Activated naive CD4-positive, alpha-beta T cell treated with anti-CD3 and anti-CD28 coated beads, Interleukin-2, amount 10 ng/mL, durations not matched to agents 7 days and 5 days (primary cell): ENCODE results near the gene NT5C.
A peak's percentile ranks its signal among the peaks of the same experiment; 100 is the strongest.

Experiments
- CTCF ChIA-PET: fragments of 350-600 bp; sonication (Branson Sonifier 250); formaldehyde crosslinking; loops from one replicate; lab custom pipeline; 2021; ENCODE audit warnings: antibody characterized with exemption; lab: Charles Lee
- DNase-seq: peaks from one replicate; pipeline ENCODE4 v3.0.0-alpha.2; 2020
- H3K27ac Mint-ChIP-seq: one replicate; pipeline ENCODE4 v1.8.0; 2021; ENCODE audit warnings: mild to moderate bottlenecking, moderate library complexity, mixed read lengths
- H3K27me3 Mint-ChIP-seq: one replicate; pipeline ENCODE4 v1.8.0; 2021; ENCODE audit warnings: mild to moderate bottlenecking, mixed read lengths
- H3K36me3 Mint-ChIP-seq: one replicate; pipeline ENCODE4 v1.8.0; 2021; ENCODE audit warnings: mixed read lengths
- H3K4me1 Mint-ChIP-seq: one replicate; pipeline ENCODE4 v1.8.0; 2021; ENCODE audit warnings: mixed read lengths
- H3K4me3 Mint-ChIP-seq: one replicate; pipeline ENCODE4 v1.8.0; 2021; ENCODE audit warnings: mild to moderate bottlenecking, moderate library complexity, mixed read lengths
- H3K9me3 Mint-ChIP-seq: one replicate; pipeline ENCODE4 v1.8.0; 2021; ENCODE audit warnings: mixed read lengths

Gene NT5C

GRCh38 chr17:75124041-75124818 lies 7.3 kb downstream of the NT5C start:
- Mint-ChIP-seq H3K27me3 (no peaks in the 10 kb centered on the region), H3K27ac (peak overlapping the region; percentile 76)
- peak; percentile 64 for DNase-seq

GRCh38 chr17:75118307-75118706 lies 13.2 kb downstream of the NT5C start:
- CTCF ChIA-PET, result interaction anchor here (0.6 kb wide), 1 partner anchor 44 kb away, joined by 3 read pairs; no protein-coding TSS in a partner anchor
- Mint-ChIP-seq H3K4me1 (peaks cover 33% of the 10 kb centered on the region), H3K27ac (no peak overlapping the region), H3K27me3 (no peaks in the 10 kb centered on the region), H3K9me3 (no peaks in the 10 kb centered on the region), H3K36me3 (peaks cover 25% of the 10 kb centered on the region), H3K4me3 (no peak overlapping the region)
- no peak for DNase-seq

More at GRCh38 chr17:75124041-75124818, 7.3 kb downstream of the NT5C start:
- Mint-ChIP-seq H3K36me3 (peaks cover 28% of the 10 kb centered on the region), H3K4me1 (peaks cover 45% of the 10 kb centered on the region), H3K9me3 (no peaks in the 10 kb centered on the region), H3K4me3 (peak overlapping the region; percentile 15)
- CTCF ChIA-PET, result interaction anchor here (0.7 to 12.7 kb wide), 6 partner anchors 11 to 281 kb away, joined by 3 to 164 read pairs (median 4); partner anchors contain the start of gene GRB2

GRCh38 chr17:75116737-75117136 lies 14.8 kb downstream of the NT5C start:
- CTCF ChIA-PET, result interaction anchor here (4.9 to 6.8 kb wide), 3 partner anchors 12 to 85 kb away, joined by 107 to 164 read pairs (median 116); partner anchors contain the start of gene NT5C
- Mint-ChIP-seq H3K27me3 (no peaks in the 10 kb centered on the region), H3K27ac (no peak overlapping the region), H3K9me3 (no peaks in the 10 kb centered on the region), H3K36me3 (peaks cover 31% of the 10 kb centered on the region), H3K4me1 (peaks cover 36% of the 10 kb centered on the region), H3K4me3 (no peak overlapping the region)
- DNase-seq, result no peak

GRCh38 chr17:75115555-75115954 lies 16.0 kb downstream of the NT5C start:
- Mint-ChIP-seq H3K4me3 (no peak overlapping the region), H3K4me1 (peaks cover 46% of the 10 kb centered on the region), H3K27ac (no peak overlapping the region), H3K9me3 (no peaks in the 10 kb centered on the region), H3K36me3 (peaks cover 27% of the 10 kb centered on the region), H3K27me3 (no peaks in the 10 kb centered on the region)
- no peak for DNase-seq
- CTCF ChIA-PET, result interaction anchor here (0.9 to 6.8 kb wide), 7 partner anchors 13 to 297 kb away, joined by 3 to 164 read pairs (median 6); partner anchors contain the start of gene NT5C

- peak overlapping the region; percentile 89 for H3K27ac Mint-ChIP-seq
- DNase-seq, result no peak
- no peaks in the 10 kb centered on the region for H3K27me3 Mint-ChIP-seq
- peaks cover 26% of the 10 kb centered on the region for H3K36me3 Mint-ChIP-seq
- H3K4me3 Mint-ChIP-seq, result peak overlapping the region; percentile 77
- no peaks in the 10 kb centered on the region for H3K9me3 Mint-ChIP-seq
- CTCF ChIA-PET, result interaction anchor here (0.7 to 6.8 kb wide), 45 partner anchors 9 to 383 kb away, joined by 3 to 164 read pairs (median 5); partner anchors contain the start of genes JPT1, MIF4GD, MRPL58 and MRPS7
- H3K4me1 Mint-ChIP-seq, result peaks cover 49% of the 10 kb centered on the region
Measured at GRCh38 chr17:75114552-75115314, 16.8 kb downstream of the NT5C start.

- H3K4me1 Mint-ChIP-seq, result peaks cover 53% of the 10 kb centered on the region
Measured at GRCh38 chr17:75113798-75114551, 17.6 kb downstream of the NT5C start.

GRCh38 chr17:75111777-75112335 lies 19.7 kb downstream of the NT5C start:
- Mint-ChIP-seq H3K4me3 (peak overlapping the region; percentile 59), H3K27ac (no peak overlapping the region), H3K27me3 (peaks cover 8% of the 10 kb centered on the region), H3K36me3 (peaks cover 22% of the 10 kb centered on the region), H3K9me3 (no peaks in the 10 kb centered on the region), H3K4me1 (peaks cover 55% of the 10 kb centered on the region)
- CTCF ChIA-PET, result interaction anchor here (0.7 to 6.8 kb wide), 10 partner anchors 17 to 300 kb away, joined by 3 to 164 read pairs (median 5); partner anchors contain the start of gene NT5C
- no peak for DNase-seq

More at GRCh38 chr17:75113798-75114551, 17.6 kb downstream of the NT5C start:
- Mint-ChIP-seq H3K4me3 (peak overlapping the region; percentile 77), H3K27me3 (peaks cover 2% of the 10 kb centered on the region), H3K27ac (peak overlapping the region; percentile 89), H3K36me3 (peaks cover 26% of the 10 kb centered on the region), H3K9me3 (no peaks in the 10 kb centered on the region)
- DNase-seq, result peak; percentile 95
- CTCF ChIA-PET, result interaction anchor here (0.7 to 6.8 kb wide), 54 partner anchors 8 to 384 kb away, joined by 3 to 164 read pairs (median 5); partner anchors contain the start of genes CDR2L, JPT1, MIF4GD and MRPL58

- H3K36me3 Mint-ChIP-seq, result peaks cover 19% of the 10 kb centered on the region
- no peaks in the 10 kb centered on the region for H3K9me3 Mint-ChIP-seq
Measured at GRCh38 chr17:75110234-75110937, 21.2 kb downstream of the NT5C start.

GRCh38 chr17:75109407-75110233 lies 21.9 kb downstream of the NT5C start, which contains the start of gene ARMC7:
Gene ARMC7, plus strand, starts transcription at chr17:75109969. Its CDS starts 320 bp downstream, at chr17:75110289.
- peaks cover 12% of the 10 kb centered on the region for H3K27me3 Mint-ChIP-seq
- peak within 1 kb of the TSS; percentile 80 for H3K27ac Mint-ChIP-seq
- peak; percentile 94 for DNase-seq
- CTCF ChIA-PET, result interaction anchor here (0.6 to 2.8 kb wide), 5 partner anchors 23 to 148 kb away, joined by 3 to 16 read pairs (median 3); no protein-coding TSS in a partner anchor
- H3K4me1 Mint-ChIP-seq, result peaks cover 49% of the 10 kb centered on the region
- peak within 1 kb of the TSS; percentile 93 for H3K4me3 Mint-ChIP-seq
- H3K9me3 Mint-ChIP-seq, result no peaks in the 10 kb centered on the region
- H3K36me3 Mint-ChIP-seq, result peaks cover 15% of the 10 kb centered on the region

More at GRCh38 chr17:75110234-75110937, 21.2 kb downstream of the NT5C start:
- H3K27ac Mint-ChIP-seq, result peak overlapping the region; percentile 62
- peak overlapping the region; percentile 93 for H3K4me3 Mint-ChIP-seq
- peaks cover 12% of the 10 kb centered on the region for H3K27me3 Mint-ChIP-seq
- peak; percentile 35 for DNase-seq
- peaks cover 55% of the 10 kb centered on the region for H3K4me1 Mint-ChIP-seq
- CTCF ChIA-PET, result interaction anchor here (0.6 to 6.8 kb wide), 9 partner anchors 18 to 302 kb away, joined by 3 to 164 read pairs (median 3); partner anchors contain the start of gene NT5C

GRCh38 chr17:75109046-75109406 lies 22.5 kb downstream of the NT5C start:
- DNase-seq, result peak; percentile 46
- H3K27me3 Mint-ChIP-seq, result peaks cover 13% of the 10 kb centered on the region
- CTCF ChIA-PET, result interaction anchor here (1.0 to 2.8 kb wide), 3 partner anchors 23 to 148 kb away, joined by 3 to 9 read pairs (median 3); no protein-coding TSS in a partner anchor
- H3K36me3 Mint-ChIP-seq, result peaks cover 12% of the 10 kb centered on the region
- H3K4me3 Mint-ChIP-seq, result peak overlapping the region; percentile 93
- no peak overlapping the region for H3K27ac Mint-ChIP-seq
- H3K9me3 Mint-ChIP-seq, result no peaks in the 10 kb centered on the region
- peaks cover 43% of the 10 kb centered on the region for H3K4me1 Mint-ChIP-seq

- Mint-ChIP-seq H3K27me3 (peaks cover 20% of the 10 kb centered on the region), H3K36me3 (peaks cover 11% of the 10 kb centered on the region), H3K4me1 (peaks cover 37% of the 10 kb centered on the region), H3K27ac (no peak overlapping the region), H3K4me3 (peak overlapping the region; percentile 93), H3K9me3 (no peaks in the 10 kb centered on the region)
- CTCF ChIA-PET, result no interaction called here
- no peak for DNase-seq
Measured at GRCh38 chr17:75108193-75108592, 23.3 kb downstream of the NT5C start.
